Measurements from ENCODE around the gene RAP1GAP.

The RAP1GAP gene

DNA sequence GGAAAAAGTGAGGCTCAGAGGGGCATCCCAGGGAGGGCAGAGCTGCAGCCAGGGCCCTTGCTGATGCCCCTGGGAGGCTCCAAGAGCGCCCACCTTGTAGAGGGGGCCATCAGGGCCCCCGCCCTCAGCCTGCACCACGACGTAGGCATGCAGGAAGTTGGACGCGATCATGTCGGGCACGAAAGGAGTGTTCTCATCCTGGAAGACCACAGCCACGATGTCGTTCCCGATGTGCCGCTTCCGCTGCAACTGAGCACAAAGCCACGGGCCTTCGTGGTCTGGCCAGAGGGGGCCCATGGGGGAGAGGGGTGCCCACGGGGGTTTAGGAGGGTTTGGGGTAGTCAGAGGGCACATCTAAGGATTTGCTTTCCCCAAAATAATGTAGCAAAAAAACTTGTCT is 59.1 kb downstream of the RAP1GAP start:
- DNase-seq (ENCODE audit: low read depth) = no peak

DNA sequence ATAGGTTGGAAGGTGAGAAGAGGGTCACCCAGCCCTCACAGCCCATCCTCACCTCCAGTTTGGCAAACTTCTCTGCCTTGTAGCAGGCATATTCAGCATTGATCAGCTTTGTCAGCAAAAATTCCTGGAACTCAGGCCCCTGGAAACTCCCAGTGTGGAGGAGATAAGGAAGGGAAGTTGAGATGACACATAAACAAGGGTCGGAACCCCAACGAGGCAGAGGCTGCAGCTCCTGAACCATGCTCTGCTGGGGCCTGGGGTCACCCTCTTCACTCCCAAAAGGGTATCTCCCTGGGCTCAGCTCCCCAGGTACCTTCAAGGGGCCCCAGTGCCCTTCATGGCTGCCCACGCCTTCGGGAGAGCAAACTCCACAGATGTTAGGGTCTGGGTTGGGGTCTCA is 60.4 kb downstream of the RAP1GAP start:
- DNase-seq (ENCODE audit: low read depth) = no peak

DNA sequence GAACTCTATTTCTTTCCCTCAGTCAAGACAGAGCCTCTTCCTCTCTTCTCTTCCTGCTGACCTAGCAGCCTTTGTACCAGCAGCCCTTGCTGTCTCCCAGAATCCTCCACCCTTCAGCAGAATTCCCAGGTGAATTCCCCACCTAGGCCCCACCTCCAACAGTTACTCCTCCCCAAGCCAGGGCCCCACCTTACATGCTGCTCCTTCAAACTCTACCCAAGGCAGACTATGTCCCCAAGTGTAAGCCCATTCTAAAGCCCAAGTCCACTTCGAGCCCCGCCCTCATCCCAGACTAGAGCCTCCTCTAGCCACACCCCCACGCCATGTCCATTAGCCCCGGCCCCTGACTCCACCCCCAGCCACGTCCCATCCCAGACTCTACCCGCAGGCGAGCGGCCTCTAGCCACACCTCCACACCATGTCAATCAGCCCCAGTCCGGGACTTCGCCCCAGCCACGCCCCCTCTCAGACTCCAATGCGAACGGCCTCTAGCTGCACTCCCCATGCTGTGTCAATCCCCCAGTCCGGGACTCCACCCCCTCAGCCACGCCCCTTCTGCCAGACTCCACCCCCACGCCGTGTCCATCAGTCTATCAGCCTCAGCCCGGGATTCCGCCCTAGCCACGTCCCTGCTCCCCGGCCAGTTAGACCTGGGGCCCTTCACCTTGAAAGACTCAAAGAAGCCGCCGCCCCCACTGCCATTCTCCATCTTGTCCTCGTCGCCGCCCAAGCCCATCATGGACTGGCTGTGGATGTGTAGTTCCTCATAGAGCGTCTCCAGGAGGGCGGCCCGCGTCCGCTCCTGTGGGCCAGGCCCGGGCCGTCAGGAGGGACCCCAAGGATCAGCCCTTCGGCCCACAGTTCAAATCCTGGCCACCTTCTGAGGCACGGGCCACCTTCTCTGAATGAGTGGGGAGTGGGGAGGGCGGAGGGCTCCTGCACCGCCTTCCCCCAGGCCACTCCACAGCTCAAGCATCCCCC is 61.3 kb downstream of the RAP1GAP start:
- no peak for DNase-seq (ENCODE audit: low read depth)

DNA sequence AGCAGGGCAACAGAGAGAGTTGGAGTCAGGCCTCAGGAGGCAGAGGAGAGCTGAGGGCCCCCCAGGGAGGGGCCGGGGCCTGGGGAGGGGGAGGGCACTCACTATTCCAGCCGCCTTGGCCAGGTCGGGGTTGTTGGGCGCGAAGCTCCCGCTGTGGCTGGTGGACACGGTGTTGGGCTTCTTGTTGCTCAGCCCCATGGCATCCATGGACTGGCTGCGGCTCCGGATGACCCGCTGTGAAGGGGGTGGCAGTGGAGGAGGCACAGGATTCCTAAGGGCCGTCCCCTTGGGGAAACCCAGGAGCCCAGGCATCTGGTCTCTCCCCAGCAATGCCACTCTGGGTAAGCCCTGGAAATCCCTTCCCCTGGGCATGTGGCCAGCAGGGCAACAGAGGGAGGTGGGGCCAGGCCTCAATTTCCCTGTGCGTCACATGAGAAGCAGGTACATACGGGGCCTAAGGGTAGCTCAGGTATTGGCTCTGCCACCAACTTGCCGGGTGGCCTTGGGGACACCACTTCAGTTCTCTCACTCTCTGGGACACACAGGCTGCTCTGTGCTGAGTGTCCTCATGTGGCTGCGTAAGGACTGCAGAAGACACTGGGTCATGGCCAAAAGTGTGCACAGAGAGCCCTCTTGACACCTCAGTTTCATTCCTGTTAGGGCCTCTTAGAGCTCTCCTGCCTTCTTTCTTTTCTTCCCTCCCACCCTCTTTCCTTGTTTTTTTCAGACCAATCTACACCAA is 63.0 kb downstream of the RAP1GAP start:
- DNase-seq (ENCODE audit: low read depth) = no peak

DNA sequence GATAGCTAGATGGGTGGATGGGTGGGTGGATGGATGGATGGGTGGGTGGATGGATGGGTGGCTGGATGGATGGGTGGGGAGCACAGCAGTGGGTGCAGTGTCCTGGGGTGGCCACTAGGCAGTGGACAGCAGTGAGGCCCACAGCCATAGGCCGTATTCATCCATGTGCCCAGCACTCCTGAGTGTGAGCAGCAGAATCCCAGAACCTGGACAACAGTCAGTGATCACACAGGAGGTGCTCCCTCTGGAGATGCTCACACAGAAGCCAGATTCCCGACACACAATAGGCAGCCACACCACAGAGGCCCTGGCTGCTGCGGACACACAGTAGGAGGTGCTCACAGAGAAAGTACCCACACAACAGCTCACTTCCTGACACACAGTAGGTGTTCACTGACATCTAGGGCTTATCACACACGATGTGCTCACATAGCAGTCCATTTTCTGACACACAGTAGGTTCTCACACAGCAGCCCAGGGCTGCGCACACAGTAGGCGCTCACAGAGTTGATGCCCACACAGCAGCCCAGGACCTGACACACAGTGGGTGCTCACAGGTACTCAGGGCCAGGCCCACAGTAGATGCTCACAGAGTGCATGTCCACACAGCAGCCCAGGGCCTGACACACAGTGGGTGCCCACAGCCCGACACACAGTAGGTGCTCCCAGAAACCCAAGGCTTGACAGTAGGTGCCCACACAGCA is 64.0 kb downstream of the RAP1GAP start:
- DNase-seq (ENCODE audit: low read depth) = no peak

DNA sequence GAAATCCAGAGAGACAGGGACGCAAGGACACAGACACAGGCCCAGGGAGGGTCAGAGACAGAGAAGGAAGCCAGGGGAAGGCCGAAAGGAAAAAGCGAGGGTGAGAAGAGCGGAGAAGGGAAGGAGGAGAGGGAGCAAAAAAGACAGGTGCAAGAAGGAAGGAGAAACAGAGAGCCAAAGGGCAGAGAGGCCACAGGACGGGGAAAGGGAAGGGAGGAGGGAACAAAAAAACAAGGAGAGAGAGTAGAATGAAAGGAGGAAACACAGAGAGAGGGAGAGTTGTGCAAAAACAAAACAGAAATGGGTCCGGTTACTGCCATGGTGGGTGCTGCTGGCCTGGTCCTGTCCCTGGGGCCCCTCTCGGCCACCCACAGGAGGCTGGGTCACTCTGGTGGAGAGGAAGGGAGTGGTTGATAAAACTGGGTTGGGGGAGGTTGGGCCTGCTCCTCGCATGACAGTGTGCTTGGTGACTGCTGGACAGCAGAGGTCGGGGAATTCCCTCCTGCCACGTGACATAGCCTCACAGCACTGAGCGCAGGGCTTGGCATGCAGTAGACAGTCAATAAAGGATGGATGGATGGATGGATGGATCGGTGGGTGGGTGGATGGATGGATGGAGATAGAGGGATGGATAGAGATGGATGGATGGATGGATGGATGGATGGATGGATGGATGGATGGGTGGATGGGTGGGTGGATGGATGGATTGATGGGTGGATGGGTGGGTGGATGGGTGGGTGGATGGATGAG is 64.8 kb downstream of the RAP1GAP start:
- DNase-seq (ENCODE audit: low read depth) = no peak

DNA sequence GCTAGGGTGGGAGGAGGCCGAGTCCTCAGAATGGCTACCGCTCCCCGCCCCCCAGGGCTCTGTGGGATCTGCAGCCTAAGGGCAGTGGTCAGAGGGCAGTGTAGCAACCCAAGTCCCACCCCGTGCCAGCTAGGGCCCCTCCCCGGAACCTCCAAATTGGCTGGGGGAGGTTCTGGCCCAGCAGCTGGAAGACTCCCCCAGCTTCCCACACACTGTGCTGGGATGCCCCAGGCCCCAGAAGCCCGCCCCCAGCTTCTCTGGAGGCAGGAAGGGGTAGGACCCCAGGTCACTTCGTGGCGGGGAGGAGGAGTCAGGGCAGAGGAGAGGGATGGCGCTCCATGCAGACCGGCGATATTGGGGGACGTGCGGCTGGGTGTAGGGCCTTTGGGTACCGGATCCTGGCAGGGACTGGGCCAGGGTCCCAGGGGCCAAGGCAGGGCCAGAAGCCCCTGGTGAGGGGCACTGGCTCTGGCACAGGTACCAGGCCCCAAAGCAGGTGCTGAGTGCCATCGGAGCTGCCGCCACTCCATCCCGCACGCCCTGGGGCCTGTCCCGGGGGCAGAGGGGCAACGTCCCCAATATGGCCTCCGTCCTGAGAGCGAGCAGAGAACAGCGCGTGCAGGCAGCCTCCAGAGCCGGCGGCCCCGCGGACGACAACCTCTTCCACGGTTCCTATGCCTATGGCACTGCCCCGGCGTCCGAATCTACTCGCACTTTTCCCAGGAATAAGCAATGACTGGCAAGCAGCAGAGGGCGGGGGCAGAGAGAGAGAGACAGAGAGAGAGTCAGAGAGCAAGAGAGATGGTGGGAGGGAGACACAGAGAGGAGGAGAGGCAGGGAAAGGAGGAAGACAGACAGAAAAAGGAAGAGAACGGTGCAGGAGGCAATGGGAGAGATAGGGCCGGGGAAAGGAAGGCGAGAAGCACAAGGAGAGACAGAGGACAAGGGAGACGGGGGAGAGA is 65.7 kb downstream of the RAP1GAP start:
- no peak for DNase-seq (ENCODE audit: low read depth)

DNA sequence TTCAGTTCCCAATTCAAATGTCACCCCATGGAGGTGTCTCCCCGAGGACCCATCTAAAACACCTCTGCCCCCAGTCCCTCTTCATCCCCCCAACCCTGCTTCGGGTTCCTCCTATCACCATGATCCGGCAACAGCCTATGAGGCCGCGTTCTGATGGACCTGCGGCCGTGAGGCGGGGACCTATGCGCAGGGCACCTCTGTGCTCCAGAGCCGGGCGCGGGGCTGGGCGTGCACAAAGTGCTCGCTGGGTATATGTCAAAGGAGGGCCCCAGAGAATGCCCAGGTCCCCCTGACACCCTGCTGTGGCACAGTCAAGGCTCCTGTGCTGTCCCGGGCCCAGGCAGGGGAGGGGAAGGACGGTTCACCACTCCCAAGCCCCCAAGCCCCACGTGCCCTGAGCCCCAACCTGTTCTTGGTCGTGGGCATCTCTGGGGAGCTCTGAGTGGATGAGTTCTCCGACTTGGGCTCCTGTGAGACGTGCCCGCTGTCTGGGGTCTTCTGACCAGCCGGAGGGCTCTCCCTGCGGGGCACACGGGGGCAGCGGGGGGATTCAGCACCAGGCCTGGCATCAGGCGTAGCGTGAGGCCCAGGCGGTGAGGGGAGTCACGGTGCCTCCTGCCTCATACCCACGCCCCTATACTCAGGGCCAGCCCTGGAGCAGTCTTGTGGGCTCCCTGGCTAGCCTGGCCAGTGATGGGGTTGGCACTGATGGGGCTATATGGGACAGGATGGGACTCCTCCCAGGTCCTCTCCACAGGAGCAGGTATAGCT is 67.7 kb downstream of the RAP1GAP start:
- no peak for DNase-seq (ENCODE audit: low read depth)

DNA sequence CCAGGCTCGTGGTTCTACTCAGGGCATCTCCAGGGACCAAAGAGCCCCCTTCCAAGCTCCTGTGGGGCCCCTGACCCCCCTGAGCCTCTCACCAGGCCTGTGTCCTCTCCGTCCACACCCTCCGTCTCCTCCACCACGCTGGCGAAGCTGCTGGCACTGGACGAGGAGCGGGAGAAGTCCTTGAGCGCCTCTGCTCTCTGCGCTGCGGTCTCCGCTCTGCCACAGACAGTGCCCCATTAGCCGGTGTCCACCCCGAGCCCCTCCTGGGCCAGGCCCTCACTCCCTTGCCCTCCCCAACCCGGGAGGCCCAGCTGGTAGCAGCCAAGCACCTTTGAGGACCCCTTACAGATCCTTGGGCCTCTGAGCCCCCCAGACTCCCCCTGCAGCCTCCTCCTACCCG is 69.8 kb downstream of the RAP1GAP start:
- DNase-seq (ENCODE audit: low read depth) = no peak

DNA sequence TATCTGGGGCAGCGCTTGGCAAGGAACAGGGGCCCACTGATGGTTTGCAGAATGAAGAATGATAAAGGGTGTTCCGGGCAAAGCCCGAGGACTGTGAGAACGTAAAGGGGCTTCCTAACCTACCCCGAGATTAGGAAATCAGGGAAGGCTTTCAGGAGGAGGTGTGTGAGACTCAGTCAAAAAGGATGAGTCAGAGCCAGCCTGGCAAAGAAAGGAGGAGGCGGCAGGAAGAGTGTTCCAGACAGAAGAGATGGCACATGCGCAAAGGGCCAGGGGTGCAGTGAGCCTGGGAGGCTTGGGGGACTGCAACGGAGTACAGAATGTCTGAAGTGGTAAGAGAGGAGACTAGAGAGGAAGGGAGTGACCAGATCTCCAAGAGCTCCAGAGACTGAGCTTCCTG is 70.3 kb downstream of the RAP1GAP start:
- no peak for DNase-seq (ENCODE audit: low read depth)

DNA sequence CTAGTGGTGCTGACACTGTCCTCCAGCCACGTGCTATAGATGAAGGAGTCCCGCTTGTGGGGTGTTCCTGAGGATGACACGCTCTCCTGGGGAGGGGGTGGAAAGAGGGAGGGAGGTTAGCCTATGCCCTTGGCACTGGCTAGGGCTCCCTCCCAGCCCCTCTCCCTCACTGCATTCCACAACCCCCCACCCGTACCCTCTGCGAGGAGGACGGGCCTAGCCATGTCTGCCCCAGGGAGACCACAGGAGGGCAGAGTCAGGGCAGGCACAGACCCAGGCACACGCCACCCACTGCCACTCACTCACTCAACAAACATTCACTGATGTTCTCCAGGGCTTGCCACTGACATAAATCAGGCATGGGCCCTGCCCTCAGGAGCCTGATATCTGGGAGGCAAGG is 70.7 kb downstream of the RAP1GAP start:
- DNase-seq (ENCODE audit: low read depth) = no peak

DNA sequence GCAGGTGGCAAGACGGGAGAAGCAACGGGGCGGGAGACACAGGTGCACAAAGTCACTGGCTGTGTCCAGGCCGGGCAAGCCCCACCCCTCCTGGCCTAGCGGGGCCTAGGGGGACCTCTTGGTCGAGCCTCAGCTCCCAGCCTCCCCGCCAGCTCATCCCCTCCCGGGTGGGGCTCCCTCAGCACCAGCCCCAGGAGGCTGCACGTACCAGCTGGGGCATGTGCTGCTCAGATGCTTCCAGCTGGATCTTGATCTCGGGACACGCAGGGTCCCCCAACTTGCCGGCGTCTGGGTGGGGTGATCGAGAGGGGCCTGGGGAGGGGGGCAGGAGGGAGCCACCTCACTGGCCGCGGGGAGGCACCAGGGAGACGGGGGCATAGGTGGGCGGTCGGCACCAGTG is 71.4 kb downstream of the RAP1GAP start:
- DNase-seq (ENCODE audit: low read depth) = no peak

DNA sequence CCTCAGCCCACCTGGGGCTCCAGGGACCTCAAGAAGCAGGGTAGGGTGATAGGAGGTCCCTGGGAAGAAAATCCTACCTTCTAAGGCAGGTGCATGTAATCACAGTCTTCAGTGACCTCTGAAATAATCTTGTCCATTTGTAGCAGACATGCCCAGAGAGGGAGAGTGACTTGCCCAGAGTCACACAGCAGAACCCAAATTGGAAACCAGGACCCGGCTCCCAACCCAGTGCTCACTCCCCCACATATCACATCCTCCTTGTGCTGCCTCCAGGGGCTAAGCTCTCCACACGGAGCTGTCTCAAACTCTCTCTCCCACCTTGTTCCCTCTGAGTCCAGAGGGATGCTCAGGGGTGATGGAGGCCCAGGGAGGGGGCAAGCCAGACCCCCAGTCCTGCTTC is 72.5 kb downstream of the RAP1GAP start:
- no peak for DNase-seq (ENCODE audit: low read depth)

DNA sequence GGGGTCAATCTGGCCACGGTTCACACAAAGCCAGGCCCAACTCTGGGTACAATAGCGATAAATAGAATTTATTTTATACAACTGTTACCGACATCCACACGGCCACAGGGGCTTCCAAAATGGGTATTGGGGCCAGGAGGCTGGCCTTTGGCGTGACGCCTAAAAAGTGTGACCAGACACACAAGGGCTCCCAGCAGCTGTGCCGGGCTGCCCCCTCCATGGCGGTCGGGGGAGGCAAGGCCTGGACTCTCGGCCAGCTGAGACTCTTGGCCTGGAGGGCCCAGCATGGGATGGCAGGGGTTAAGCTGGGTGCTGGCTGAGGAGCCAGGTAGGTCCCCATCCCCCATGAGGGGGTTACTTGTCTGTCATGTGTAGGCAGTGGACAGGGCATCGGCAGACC is 73.0 kb downstream of the RAP1GAP start:
- DNase-seq (ENCODE audit: low read depth) = no peak

DNA sequence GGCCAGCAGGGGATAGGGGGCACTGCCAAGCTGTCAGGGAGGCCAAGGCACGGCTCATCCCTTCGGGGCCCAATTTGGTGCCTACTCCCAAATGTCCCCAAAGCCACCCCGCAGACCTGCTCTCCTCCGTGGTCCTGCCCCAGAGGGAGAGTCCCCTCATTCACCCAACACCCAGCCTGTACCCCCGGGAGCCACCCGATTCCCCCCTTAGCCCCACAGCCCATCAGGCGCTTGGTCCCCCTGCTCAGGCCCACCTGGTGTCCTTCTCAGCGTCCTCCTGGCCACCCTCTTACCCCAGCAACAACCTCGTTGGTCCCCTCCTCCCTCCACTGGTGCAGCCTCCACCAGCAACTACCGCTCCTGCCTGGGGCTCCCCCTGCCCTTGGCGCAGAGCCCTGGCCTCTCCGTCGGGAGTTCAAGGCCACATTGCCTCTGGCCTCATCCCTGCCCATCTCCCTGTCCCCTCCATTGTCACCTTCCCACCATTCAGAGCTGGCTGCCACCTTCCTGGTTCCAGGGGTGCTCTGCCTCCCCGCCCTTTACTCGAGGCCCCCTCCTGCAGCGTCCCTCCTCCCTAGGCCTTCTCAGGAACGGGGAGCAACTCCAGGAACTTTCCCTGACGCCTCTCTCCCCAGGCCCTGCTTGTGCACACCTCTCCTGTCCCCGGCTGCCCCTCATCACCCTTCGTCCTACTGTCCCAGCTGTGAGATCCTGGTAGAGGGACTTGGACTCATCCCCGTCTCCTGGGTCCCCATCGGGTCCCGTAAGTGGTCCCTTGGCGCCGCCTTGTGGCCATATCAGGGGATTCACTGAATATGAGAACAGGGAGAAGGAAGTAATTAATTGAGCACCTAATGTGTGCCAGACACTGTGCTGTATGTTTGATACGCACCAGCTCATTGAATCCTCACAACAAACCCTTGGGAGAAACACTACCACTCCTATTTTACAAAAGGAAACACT is 73.9 kb downstream of the RAP1GAP start:
- DNase-seq (ENCODE audit: low read depth) = no peak

DNA sequence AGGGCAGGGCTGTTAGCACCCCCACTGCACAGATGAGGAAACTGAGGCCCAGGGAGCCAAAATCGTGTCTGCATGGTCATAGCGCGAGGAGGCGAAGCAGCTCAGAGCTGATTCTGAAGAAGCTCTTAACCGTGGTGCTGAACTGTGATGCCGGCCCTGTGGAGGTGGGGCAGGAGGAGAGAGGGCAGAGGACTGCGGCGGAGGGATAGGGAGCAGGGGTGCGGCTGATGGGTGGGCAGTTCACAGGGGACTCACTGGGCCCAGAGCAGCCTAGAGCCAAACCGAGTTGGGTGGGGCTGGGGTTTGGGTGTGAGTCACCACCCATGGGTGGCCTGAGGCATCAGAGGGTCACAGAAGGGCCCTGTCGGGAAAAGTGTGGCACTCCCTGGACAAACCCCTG is 74.7 kb downstream of the RAP1GAP start:
- DNase-seq (ENCODE audit: low read depth) = no peak

DNA sequence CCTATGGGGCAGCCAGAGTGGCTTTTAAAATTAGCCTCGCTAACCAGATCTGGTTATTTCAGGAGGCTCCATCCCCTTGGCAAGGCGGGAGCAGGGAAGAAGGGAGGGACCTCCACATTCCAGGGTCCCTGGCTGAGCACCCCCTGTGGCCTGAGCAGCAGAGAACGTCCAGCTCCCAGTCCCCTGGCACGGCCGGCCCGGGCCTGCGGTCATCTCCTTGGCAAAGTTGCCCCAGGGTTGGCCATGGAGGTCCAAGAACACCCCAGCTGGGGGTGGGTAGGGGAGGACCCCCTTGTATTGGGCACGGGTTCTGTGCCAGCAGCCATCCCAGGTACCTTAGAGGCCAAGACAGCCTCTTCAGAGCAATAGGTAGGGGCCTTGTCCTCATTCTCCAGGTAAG is 75.9 kb downstream of the RAP1GAP start:
- no peak for DNase-seq (ENCODE audit: low read depth)

DNA sequence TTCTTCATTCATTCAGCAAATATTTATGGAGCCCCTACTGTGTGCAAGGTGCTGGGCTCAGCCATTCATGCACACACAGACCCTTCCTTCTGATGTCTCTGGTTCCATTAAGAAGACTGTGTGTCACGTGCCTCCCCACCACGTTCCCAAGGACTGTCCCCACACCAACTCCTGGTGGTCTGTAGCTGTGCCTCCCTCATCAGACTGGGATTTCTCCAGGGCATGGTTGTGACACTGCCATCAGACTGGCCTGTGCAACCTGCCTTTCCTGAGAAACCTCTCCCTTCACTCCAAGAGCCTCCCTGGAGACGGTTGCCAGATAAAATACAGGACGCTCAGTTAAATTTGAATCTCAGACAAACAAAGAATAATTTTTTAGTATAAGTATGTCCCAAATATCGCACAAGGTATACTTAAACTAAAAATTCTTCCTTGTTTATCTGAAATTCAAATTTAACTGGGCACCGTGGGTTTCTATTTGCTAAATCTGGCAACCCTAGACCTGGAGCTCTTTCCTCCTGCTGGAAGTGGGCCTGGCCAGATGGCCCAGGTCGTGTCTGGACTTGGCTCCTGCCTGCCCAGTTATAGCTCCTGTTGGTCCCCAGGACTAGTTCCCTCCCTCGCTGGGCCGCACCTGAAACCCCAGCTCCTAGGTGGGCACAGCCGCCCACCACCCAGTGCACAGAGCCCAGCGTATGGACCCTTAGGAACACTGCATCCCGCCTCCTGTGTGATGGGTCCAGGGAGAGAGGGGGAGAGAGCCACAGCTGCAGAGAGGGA is 76.9 kb downstream of the RAP1GAP start:
- DNase-seq (ENCODE audit: low read depth) = no peak

Data from HS-5 (cell line).